Activated CD8-positive, alpha-beta memory T cell treated with anti-CD3 and anti-CD28 coated beads, Interleukin-2, amount 50 U/mL, for 1 hour (primary cell): ENCODE results near the gene CCDC30.

Source experiments
- DNase-seq: peaks from one replicate; pipeline ENCODE4 v3.0.0-alpha.2; 2020; ENCODE audit errors: extremely low read depth

CCDC30 gene

GRCh38 chr1:42462828-42463763 is at the start of gene CCDC30:
Gene CCDC30 (plus strand): TSS chr1:42463286. CDS start chr1:42480552, 17,266 bp downstream.
- DNase-seq = peak; percentile 98

- DNase-seq = no peak
These were observed 48.3 kb upstream of the CCDC30 start for GRCh38 chr1:42414551-42415496.

- DNase-seq = no peak
These were observed 45.9 kb upstream of the CCDC30 start for GRCh38 chr1:42417166-42417565.

- no peak for DNase-seq
These were observed 44.6 kb upstream of the CCDC30 start for GRCh38 chr1:42418516-42418915.

GRCh38 chr1:42419126-42419821 is 43.8 kb upstream of the CCDC30 start:
- no peak for DNase-seq

GRCh38 chr1:42420121-42420520 is 43.0 kb upstream of the CCDC30 start:
- no peak for DNase-seq

- DNase-seq = no peak
These were observed 42.0 kb upstream of the CCDC30 start for GRCh38 chr1:42420911-42421585.

GRCh38 chr1:42422737-42423136 is 40.3 kb upstream of the CCDC30 start:
- DNase-seq = no peak

GRCh38 chr1:42423681-42424080 is 39.4 kb upstream of the CCDC30 start:
- no peak for DNase-seq

- no peak for DNase-seq
These were observed 38.9 kb upstream of the CCDC30 start for GRCh38 chr1:42424201-42424600.

- DNase-seq = no peak
These were observed 35.8 kb upstream of the CCDC30 start for GRCh38 chr1:42427240-42427639.

- DNase-seq = no peak
These were observed 33.5 kb upstream of the CCDC30 start for GRCh38 chr1:42429603-42430002.

GRCh38 chr1:42430286-42431135 is 32.6 kb upstream of the CCDC30 start:
- DNase-seq = no peak

- DNase-seq = no peak
These were observed 31.6 kb upstream of the CCDC30 start for GRCh38 chr1:42431514-42431913.

- DNase-seq = no peak
These were observed 30.4 kb upstream of the CCDC30 start for GRCh38 chr1:42432714-42433113.

GRCh38 chr1:42433369-42433768 is 29.7 kb upstream of the CCDC30 start:
- no peak for DNase-seq

GRCh38 chr1:42434340-42434739 is 28.7 kb upstream of the CCDC30 start:
- DNase-seq = no peak

GRCh38 chr1:42439940-42440339 is 23.1 kb upstream of the CCDC30 start:
- DNase-seq = no peak

- no peak for DNase-seq
These were observed 20.4 kb upstream of the CCDC30 start for GRCh38 chr1:42442662-42443061.

GRCh38 chr1:42449256-42449655 is 13.8 kb upstream of the CCDC30 start:
- no peak for DNase-seq
